HG03354 (cell line): ENCODE results near the gene PPP1R13B.

ENCODE experiments used
- ATAC-seq: cut with Tn5 transposase; IDR thresholded peaks from one replicate; pipeline ENCODE4 v1.9.1; 2021; ENCODE audit warnings: mild to moderate bottlenecking; ENCODE audit not compliant: unreplicated experiment, poor library complexity, severe bottlenecking

PPP1R13B gene

GRCh38 chr14:103758059-103758776 lies 89.2 kb downstream of the PPP1R13B start:
- no peak for ATAC-seq

DNA sequence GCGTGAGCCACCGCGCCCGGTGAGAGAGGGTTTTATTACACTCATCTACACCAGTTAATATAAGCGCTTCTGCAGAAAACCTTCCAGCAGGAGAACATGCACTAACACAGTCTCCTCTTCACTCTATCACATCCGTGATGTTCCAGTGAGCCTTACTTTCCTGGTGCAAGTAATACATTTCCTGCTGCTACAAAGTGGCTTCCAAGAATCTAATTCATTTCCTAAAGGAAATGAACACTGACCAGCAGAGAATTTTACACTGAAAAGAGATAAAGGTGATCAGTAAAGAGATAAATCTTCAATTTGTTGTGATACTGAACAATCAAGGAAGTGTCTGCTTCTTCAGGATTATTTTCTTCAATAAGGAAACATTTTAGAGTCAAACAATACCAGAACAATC lies 92.3 kb downstream of the PPP1R13B start:
- no peak for ATAC-seq

- no peak for ATAC-seq
Measured at GRCh38 chr14:103753774-103754173, 93.6 kb downstream of the PPP1R13B start.

DNA sequence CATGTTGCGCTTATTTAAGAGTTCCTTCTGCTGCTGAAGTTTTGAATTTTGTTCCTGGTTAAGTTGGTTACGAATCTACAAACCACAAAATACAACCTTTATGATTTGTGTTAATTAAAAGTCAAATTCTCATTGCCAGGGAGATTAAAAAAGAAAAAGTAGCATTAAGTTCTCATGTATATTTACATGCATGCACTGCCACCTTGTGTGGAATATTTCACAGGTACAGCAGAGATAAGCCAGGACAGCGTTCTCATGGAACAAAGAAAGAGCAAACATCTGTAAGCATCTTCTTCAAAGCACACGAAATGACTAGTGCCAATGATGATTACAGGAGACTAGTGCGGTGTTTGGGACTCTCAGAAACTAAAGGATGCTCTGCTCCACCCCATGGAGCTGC lies 97.5 kb downstream of the PPP1R13B start:
- no peak for ATAC-seq

GRCh38 chr14:103749452-103749851 lies 97.9 kb downstream of the PPP1R13B start:
- no peak for ATAC-seq

DNA sequence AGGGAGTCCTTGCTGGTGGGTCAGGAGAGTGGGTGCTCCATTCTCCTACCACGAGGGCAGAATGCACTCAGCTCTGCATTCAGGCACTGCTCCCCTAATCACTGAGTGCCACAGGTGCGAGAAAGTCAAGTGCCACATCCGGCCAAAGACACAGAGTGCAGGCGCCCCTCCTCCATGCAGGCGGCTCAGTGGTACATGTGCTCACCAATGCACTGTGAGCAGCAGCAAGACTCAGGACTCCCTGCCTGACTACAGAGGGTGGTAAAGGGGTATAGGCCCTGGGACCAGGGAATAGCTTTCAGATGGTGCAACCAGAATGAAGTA lies 98.9 kb downstream of the PPP1R13B start:
- ATAC-seq, result no peak

DNA sequence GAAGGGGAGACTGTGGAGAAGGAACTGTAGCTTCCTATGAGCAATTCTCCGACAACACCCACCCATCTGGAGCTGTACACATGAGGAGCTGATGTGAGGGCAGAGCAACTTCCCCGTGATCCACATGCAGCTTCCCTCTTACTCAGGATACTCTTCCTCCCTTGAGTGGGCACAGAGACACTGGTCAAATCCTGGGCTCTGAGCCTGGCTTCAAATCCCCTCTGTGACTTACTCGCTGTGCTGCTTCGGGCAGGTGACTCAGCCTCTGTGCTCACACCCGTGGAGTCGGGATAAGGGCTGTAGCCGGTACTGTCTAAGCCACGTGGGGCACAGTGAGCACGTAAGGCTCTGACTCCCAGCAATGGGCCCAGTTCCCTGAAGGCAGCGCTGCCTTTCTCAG lies 100.7 kb downstream of the PPP1R13B start:
- ATAC-seq, result no peak

DNA sequence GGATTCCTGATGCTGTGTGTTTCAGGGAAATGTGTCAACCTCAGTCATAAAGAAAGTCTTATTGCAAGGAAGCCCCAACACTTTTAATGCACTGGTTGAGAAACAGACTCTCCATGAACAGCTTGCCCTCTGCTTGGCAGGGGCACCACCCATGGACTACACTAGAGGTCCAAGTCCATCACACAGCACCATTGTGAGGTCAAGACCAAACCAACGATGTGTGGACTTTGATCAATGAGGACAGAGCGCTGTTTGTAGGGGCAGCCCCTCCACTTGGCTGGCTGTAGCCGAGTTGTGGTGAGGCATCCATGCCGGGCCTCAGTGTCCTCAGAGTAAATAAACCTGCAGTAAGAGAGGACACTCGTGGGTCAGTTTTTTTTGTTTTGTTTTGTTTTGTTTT lies 102.0 kb downstream of the PPP1R13B start:
- no peak for ATAC-seq

DNA sequence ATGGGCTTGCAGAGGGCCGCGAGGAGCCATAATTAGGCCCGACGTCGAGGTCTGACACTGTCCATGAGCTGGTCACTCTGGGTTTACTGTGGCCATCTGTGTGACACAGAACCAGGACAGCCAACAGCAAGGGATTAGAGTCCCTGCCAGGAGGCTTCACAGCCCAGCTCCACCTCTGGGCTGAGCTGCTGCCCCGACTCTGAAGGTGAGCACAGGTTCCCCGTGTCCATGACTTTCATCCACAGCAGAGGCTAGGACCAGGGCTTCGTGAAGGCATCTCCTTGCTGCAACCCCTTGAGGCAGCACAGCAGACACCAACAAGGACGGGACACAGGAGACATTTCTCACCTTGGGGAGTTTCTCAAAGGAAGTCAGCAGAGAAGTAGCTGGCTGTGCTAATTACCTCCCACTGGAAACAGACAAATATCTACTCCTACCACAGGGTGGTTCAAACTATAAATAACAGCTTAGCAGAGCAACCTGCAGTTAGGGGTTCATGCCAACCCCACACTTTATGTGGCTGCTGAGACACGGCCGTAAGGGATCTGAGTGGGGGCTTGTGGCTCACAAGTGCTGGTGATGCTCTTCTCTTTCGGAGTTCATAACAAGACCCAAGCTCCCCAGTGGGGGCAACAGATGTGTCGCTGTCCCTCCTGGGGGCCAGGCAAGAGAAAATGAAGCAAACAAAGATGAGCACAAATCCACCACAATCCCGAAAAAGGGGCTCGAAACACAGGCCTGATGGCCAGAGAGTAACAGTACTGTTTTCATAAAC lies 102.6 kb downstream of the PPP1R13B start:
- no peak for ATAC-seq

GRCh38 chr14:103743691-103744090 lies 103.7 kb downstream of the PPP1R13B start:
- no peak for ATAC-seq

DNA sequence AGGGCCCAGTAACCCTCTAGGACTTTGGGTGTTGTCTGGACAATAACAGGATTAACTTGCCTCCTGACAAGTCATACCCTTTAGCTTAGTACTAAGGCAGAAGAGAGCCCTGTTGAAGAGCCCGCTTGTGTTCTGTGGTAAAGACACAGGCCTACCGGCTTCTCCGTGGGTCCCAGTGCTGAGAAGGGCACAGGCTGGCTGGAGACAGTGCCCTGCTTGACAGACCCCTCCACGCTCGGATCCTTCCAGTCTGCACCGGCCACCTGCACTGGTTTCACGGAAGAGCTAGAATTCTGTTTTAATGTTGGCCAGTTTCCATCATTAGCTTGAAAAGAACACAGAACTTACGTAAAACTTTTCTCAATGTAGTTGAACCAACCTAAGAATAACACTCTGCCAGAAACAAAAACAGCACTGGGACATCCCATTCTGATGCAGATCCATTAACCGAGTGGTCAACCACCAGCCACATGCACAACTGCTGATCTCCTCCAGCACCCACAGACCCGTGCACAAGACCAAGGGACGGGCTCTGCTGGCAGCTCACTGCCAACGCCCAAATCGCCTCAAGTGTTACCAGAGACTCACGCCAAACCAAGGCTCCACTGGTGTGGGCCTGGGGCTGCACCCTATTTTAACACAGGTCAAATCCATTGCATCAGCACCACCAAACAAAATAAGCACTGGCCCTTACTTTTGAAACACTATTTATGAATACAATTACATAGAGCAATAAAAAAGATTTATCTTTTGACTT lies 104.7 kb downstream of the PPP1R13B start:
- ATAC-seq, result no peak

- ATAC-seq, result no peak
Measured at GRCh38 chr14:103741876-103742275, 105.5 kb downstream of the PPP1R13B start.

- ATAC-seq, result no peak
Measured at GRCh38 chr14:103740991-103741689, 106.2 kb downstream of the PPP1R13B start.

GRCh38 chr14:103739793-103740501 lies 107.4 kb downstream of the PPP1R13B start:
- no peak for ATAC-seq

DNA sequence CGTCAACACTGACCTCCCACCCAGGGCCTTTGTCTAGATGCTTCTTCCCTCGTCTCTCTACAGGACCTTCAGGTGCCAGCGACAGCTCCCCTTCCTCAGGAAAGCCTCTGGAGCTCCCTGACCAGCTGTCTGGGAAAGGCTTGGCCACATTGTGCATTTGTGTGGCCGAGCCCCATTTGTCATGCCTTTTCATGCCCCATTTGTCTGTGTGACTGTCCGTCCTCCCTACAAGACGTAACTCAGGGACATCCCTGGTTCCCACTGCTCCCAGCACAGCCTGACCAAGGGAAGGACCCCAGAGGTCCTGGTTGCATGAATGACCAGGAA lies 107.9 kb downstream of the PPP1R13B start:
- no peak for ATAC-seq

GRCh38 chr14:103738701-103739451 lies 108.5 kb downstream of the PPP1R13B start:
- no peak for ATAC-seq

- ATAC-seq, result no peak
Measured at GRCh38 chr14:103738166-103738565, 109.2 kb downstream of the PPP1R13B start.

DNA sequence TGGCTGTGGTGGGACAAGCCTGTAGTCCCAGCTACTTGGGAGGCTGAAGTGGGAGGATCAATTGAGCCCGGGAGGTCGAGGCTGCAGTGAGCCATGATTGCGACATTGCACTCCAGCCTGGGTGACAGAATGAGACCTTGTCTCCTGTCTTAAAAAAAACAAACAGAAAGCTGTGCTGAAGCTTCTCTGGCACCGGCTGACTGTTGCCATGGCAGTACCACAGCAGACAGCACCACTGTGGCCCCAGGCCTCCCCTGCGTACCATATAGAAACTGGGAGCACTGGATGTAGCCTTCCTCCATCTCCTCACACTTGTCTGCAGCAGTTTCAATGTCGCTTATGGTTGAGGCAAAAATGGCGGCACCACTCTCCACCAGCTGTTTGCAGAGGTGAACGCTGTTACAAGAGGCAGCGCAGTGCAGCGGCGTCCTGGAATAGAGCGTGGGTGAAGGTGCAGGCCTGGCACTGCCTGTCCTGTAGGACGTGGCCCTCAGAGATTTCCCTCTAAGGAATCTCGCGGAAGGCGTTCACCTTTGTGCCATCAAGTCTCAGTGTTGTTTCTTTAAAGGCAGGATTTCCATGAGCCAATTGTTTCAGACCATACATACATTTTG lies 109.8 kb downstream of the PPP1R13B start:
- ATAC-seq, result no peak
